CD4-positive, alpha-beta T cell treated with Interleukin-2 at 100 ng/mL for 4 hours (primary cell): ENCODE data around the gene APOBEC3B.
A peak's percentile ranks its signal among the peaks of the same experiment; 100 is the strongest.
"Not testable (repeated sequence)": the region's sequence is repeated elsewhere in the genome, so short reads cannot be mapped to it uniquely, and the experiment has no call there.

ENCODE experiments used
- DNase-seq: peaks from one replicate; pipeline ENCODE4 v3.0.0-alpha.2; 2020; ENCODE audit warnings: low spot score

Gene APOBEC3B

GRCh38 chr22:38981992-38982927 lies at the start of gene APOBEC3B:
TSS of gene APOBEC3B (plus strand) at chr22:38982347. CDS start at chr22:38982454, 107 bp downstream.
- peak; percentile 81 for DNase-seq

GRCh38 chr22:38935023-38935422 lies 47.1 kb upstream of the APOBEC3B start:
- no peak for DNase-seq

- DNase-seq = no peak
These were observed 46.5 kb upstream of the APOBEC3B start for GRCh38 chr22:38935616-38936015.

- no peak for DNase-seq
These were observed 45.6 kb upstream of the APOBEC3B start for GRCh38 chr22:38936562-38936961.

GRCh38 chr22:38937036-38937435 lies 45.1 kb upstream of the APOBEC3B start:
- DNase-seq = no peak

- no peak for DNase-seq
These were observed 44.6 kb upstream of the APOBEC3B start for GRCh38 chr22:38937541-38937940.

GRCh38 chr22:38938221-38938620 lies 43.9 kb upstream of the APOBEC3B start:
- no peak for DNase-seq

GRCh38 chr22:38938925-38939324 lies 43.2 kb upstream of the APOBEC3B start:
- DNase-seq = no peak

GRCh38 chr22:38940811-38941384 lies 41.2 kb upstream of the APOBEC3B start:
- no peak for DNase-seq

GRCh38 chr22:38941488-38941987 lies 40.6 kb upstream of the APOBEC3B start:
- DNase-seq = peak; percentile 45

GRCh38 chr22:38942702-38943101 lies 39.4 kb upstream of the APOBEC3B start:
- DNase-seq = no peak

GRCh38 chr22:38943201-38943600 lies 38.9 kb upstream of the APOBEC3B start:
- no peak for DNase-seq

GRCh38 chr22:38943882-38944281 lies 38.3 kb upstream of the APOBEC3B start:
- DNase-seq = no peak

- DNase-seq = no peak
These were observed 37.5 kb upstream of the APOBEC3B start for GRCh38 chr22:38944653-38945052.

- DNase-seq = not testable (repeated sequence)
These were observed 36.3 kb upstream of the APOBEC3B start for GRCh38 chr22:38945706-38946338.

- DNase-seq = no peak
These were observed 35.4 kb upstream of the APOBEC3B start for GRCh38 chr22:38946771-38947170.

- DNase-seq = no peak
These were observed 34.6 kb upstream of the APOBEC3B start for GRCh38 chr22:38947321-38948140.

GRCh38 chr22:38948181-38948940 lies 33.8 kb upstream of the APOBEC3B start:
- DNase-seq = no peak

GRCh38 chr22:38949889-38950405 lies 32.2 kb upstream of the APOBEC3B start:
- no peak for DNase-seq

- no peak for DNase-seq
These were observed 31.4 kb upstream of the APOBEC3B start for GRCh38 chr22:38950527-38951295.
